HEK293 (cell line): ENCODE results near the gene CTNNBL1.

Experiments
- GLIS2 ChIP-seq: fragments of 450-650 bp; formaldehyde crosslinking; IDR thresholded peaks from 2 replicates; pipeline ENCODE4 v1.5.1; 2016; ENCODE audit warnings: missing biosample characterization, missing genetic modification characterization
- SP2 ChIP-seq: fragments of 450-650 bp; formaldehyde crosslinking; IDR thresholded peaks from 2 replicates; pipeline ENCODE4 v1.5.1; 2016; ENCODE audit warnings: missing biosample characterization, missing genetic modification characterization
- SP3 ChIP-seq: fragments of 450-650 bp; formaldehyde crosslinking; IDR thresholded peaks from 2 replicates; pipeline ENCODE4 v1.5.1; 2016; ENCODE audit warnings: missing biosample characterization, missing genetic modification characterization
- WT1 ChIP-seq: fragments of 450-650 bp; formaldehyde crosslinking; IDR thresholded peaks from 2 replicates; pipeline ENCODE4 v1.5.1; 2016; ENCODE audit warnings: missing biosample characterization, missing genetic modification characterization
- ZBTB17 ChIP-seq: fragments of 450-650 bp; formaldehyde crosslinking; IDR thresholded peaks from 2 replicates; pipeline ENCODE4 v1.5.1; 2016; ENCODE audit warnings: missing biosample characterization, missing genetic modification characterization
- ZFP3 ChIP-seq: fragments of 450-650 bp; formaldehyde crosslinking; IDR thresholded peaks from 2 replicates; pipeline ENCODE4 v1.5.1; 2016; ENCODE audit warnings: low read depth, missing biosample characterization, missing genetic modification characterization
- ZNF112 ChIP-seq: fragments of 450-650 bp; formaldehyde crosslinking; IDR thresholded peaks from 2 replicates; pipeline ENCODE4 v1.5.0; 2017; ENCODE audit warnings: missing biosample characterization, missing genetic modification characterization
- ZNF138 ChIP-seq: fragments of 450-650 bp; formaldehyde crosslinking; IDR thresholded peaks from 2 replicates; pipeline ENCODE4 v1.5.1; 2016; ENCODE audit warnings: missing biosample characterization, missing genetic modification characterization, borderline replicate concordance
- ZNF157 ChIP-seq: fragments of 450-650 bp; formaldehyde crosslinking; IDR thresholded peaks from 2 replicates; pipeline ENCODE4 v1.5.1; 2016; ENCODE audit warnings: missing biosample characterization, missing genetic modification characterization
- ZNF169 ChIP-seq: fragments of 450-650 bp; formaldehyde crosslinking; IDR thresholded peaks from 2 replicates; pipeline ENCODE4 v1.5.1; 2016; ENCODE audit warnings: missing biosample characterization, missing genetic modification characterization
- ZNF221 ChIP-seq: fragments of 450-650 bp; formaldehyde crosslinking; IDR thresholded peaks from 2 replicates; pipeline ENCODE4 v1.5.1; 2017; ENCODE audit warnings: missing biosample characterization, missing genetic modification characterization, borderline replicate concordance
- ZNF223 ChIP-seq: fragments of 450-650 bp; formaldehyde crosslinking; IDR thresholded peaks from 2 replicates; pipeline ENCODE4 v1.5.1; 2016; ENCODE audit warnings: missing biosample characterization, missing genetic modification characterization
- ZNF274 ChIP-seq, 2 experiments: fragments of 200-500 bp in 1 of 2; fragments of 450-650 bp in 1 of 2; sonication (Bioruptor generic) in 1 of 2; formaldehyde crosslinking in 1 of 2; IDR thresholded peaks; 2 replicates each; pipeline versions ENCODE4 v1.5.1 to v1.6.1; 2014 to 2016; ENCODE audit warnings: borderline replicate concordance in 1 of 2, inconsistent platforms in 1 of 2, low read length in 1 of 2, missing biosample characterization in 1 of 2, missing genetic modification characterization in 1 of 2
- ZNF391 ChIP-seq: fragments of 450-650 bp; formaldehyde crosslinking; IDR thresholded peaks from 2 replicates; pipeline ENCODE4 v1.5.1; 2016; ENCODE audit warnings: low read depth, missing biosample characterization, missing genetic modification characterization, borderline replicate concordance
- ZNF426 ChIP-seq: fragments of 450-650 bp; formaldehyde crosslinking; IDR thresholded peaks from 2 replicates; pipeline ENCODE4 v1.5.1; 2017; ENCODE audit warnings: missing biosample characterization, missing genetic modification characterization, mild to moderate bottlenecking, inconsistent platforms, moderate library complexity
- ZNF433 ChIP-seq: fragments of 450-650 bp; formaldehyde crosslinking; IDR thresholded peaks from 2 replicates; pipeline ENCODE4 v1.5.1; 2016; ENCODE audit warnings: missing biosample characterization, missing genetic modification characterization, low read depth
- ZNF558 ChIP-seq: fragments of 450-650 bp; formaldehyde crosslinking; IDR thresholded peaks from 2 replicates; pipeline ENCODE4 v1.5.1; 2016; ENCODE audit warnings: missing biosample characterization, missing genetic modification characterization
- ZNF560 ChIP-seq: fragments of 450-650 bp; formaldehyde crosslinking; IDR thresholded peaks from 2 replicates; pipeline ENCODE4 v1.5.1; 2017; ENCODE audit warnings: missing biosample characterization, missing genetic modification characterization, borderline replicate concordance
- ZNF621 ChIP-seq: fragments of 450-650 bp; formaldehyde crosslinking; IDR thresholded peaks from 2 replicates; pipeline ENCODE4 v1.5.1; 2017; ENCODE audit warnings: missing biosample characterization, missing genetic modification characterization
- ZNF624 ChIP-seq: fragments of 450-650 bp; formaldehyde crosslinking; IDR thresholded peaks from 2 replicates; pipeline ENCODE4 v1.5.1; 2017; ENCODE audit warnings: missing biosample characterization, missing genetic modification characterization
- ZNF707 ChIP-seq: fragments of 450-650 bp; formaldehyde crosslinking; IDR thresholded peaks from 2 replicates; pipeline ENCODE4 v1.5.1; 2016; ENCODE audit warnings: missing biosample characterization, missing genetic modification characterization
- ZNF785 ChIP-seq: fragments of 450-650 bp; formaldehyde crosslinking; IDR thresholded peaks from 2 replicates; pipeline ENCODE4 v1.5.1; 2016; ENCODE audit warnings: missing biosample characterization, missing genetic modification characterization
- ZNF791 ChIP-seq: fragments of 450-650 bp; formaldehyde crosslinking; IDR thresholded peaks from 2 replicates; pipeline ENCODE4 v1.5.1; 2016; ENCODE audit warnings: missing biosample characterization, missing genetic modification characterization
- ZNF830 ChIP-seq: fragments of 450-650 bp; IDR thresholded peaks from 2 replicates; pipeline ENCODE4 v1.5.0; 2018; ENCODE audit warnings: missing biosample characterization, missing genetic modification characterization, low read depth, mild to moderate bottlenecking, moderate library complexity
- ZNF843 ChIP-seq: fragments of 450-650 bp; formaldehyde crosslinking; IDR thresholded peaks from 2 replicates; pipeline ENCODE4 v1.5.1; 2016; ENCODE audit warnings: missing biosample characterization, missing genetic modification characterization
- TF ChIP-seq, protein P1 (sequence below): fragments of 450-650 bp; formaldehyde crosslinking; optimal IDR thresholded peaks from 2 replicates; pipeline ENCODE3; 2016; ENCODE audit warnings: missing biosample characterization, mild to moderate bottlenecking, missing genetic modification characterization
- TF ChIP-seq, protein P2 (sequence below): fragments of 450-650 bp; formaldehyde crosslinking; IDR thresholded peaks from 2 replicates; pipeline ENCODE4 v1.5.1; 2016; ENCODE audit warnings: missing biosample characterization, missing genetic modification characterization
- TF ChIP-seq, protein P3 (sequence below): fragments of 450-650 bp; formaldehyde crosslinking; IDR thresholded peaks from 2 replicates; pipeline ENCODE4 v1.5.1; 2016; ENCODE audit warnings: missing biosample characterization, missing genetic modification characterization
- TF ChIP-seq, protein P4 (sequence below): fragments of 450-650 bp; formaldehyde crosslinking; IDR thresholded peaks from 2 replicates; pipeline ENCODE4 v1.5.1; 2016; ENCODE audit warnings: missing biosample characterization, missing genetic modification characterization, low read depth
- TF ChIP-seq, protein P5 (sequence below): fragments of 450-650 bp; formaldehyde crosslinking; IDR thresholded peaks from 2 replicates; pipeline ENCODE4 v1.5.1; 2016; ENCODE audit warnings: missing biosample characterization, missing genetic modification characterization

CTNNBL1 gene

DNA sequence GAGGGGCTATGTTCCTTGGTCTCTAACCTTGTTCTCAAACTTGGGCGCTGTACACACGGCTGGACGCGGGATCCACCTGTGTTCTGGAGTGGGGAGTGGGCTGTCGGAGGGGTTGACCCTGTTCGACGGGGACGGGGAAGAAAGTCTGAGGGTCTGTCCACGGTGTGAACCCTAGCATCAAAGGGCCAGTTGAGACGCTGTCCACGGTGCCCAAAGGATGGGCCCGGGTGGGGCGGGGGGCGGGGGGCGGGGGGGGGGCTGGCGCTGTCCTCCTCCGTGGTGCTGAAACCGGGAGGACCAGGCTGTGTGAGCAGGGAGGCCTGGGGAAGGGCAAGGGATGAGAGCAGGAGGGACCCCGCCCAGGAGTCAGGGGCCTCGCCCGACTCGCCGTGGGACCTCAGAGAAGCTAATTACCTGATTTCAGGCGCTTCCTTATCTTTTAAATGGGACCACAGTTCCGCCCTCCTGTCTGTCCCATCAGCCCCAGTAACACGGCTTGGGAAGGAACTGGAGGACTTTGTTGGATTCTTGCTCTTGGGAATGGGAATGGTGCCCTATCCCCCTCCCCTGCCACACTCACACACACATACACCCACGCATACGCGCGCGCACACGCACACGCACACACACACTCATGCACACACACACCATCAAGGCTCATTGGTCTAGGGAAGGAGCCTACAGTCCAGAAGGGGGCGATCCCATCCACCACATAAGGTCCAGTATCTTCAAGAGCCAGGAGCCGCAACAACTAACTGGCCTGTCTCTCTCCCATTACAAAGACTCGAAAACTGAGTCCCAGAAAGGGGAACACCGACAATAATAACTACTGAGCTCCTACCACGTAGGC is 208.0 kb downstream of the CTNNBL1 start (continued):
- TF ChIP-seq, protein P1, sequence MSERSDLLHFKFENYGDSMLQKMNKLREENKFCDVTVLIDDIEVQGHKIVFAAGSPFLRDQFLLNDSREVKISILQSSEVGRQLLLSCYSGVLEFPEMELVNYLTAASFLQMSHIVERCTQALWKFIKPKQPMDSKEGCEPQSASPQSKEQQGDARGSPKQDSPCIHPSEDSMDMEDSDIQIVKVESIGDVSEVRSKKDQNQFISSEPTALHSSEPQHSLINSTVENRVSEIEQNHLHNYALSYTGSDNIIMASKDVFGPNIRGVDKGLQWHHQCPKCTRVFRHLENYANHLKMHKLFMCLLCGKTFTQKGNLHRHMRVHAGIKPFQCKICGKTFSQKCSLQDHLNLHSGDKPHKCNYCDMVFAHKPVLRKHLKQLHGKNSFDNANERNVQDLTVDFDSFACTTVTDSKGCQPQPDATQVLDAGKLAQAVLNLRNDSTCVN (tag by site-specific recombination) = peak; percentile 43
- no peak for TF ChIP-seq ZNF560 (tag by site-specific recombination)
- TF ChIP-seq ZNF707 = no peak
- no peak for TF ChIP-seq SP2
- TF ChIP-seq ZNF624 (tag by site-specific recombination) = no peak
- TF ChIP-seq, protein P2, sequence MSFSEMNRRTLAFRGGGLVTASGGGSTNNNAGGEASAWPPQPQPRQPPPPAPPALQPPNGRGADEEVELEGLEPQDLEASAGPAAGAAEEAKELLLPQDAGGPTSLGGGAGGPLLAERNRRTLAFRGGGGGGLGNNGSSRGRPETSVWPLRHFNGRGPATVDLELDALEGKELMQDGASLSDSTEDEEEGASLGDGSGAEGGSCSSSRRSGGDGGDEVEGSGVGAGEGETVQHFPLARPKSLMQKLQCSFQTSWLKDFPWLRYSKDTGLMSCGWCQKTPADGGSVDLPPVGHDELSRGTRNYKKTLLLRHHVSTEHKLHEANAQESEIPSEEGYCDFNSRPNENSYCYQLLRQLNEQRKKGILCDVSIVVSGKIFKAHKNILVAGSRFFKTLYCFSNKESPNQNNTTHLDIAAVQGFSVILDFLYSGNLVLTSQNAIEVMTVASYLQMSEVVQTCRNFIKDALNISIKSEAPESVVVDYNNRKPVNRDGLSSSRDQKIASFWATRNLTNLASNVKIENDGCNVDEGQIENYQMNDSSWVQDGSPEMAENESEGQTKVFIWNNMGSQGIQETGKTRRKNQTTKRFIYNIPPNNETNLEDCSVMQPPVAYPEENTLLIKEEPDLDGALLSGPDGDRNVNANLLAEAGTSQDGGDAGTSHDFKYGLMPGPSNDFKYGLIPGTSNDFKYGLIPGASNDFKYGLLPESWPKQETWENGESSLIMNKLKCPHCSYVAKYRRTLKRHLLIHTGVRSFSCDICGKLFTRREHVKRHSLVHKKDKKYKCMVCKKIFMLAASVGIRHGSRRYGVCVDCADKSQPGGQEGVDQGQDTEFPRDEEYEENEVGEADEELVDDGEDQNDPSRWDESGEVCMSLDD = no peak
- no peak for TF ChIP-seq ZNF112
- no peak; the same call in 1 of the 2 replicates for TF ChIP-seq SP3 (tag by site-specific recombination)
- TF ChIP-seq ZNF426 (tag by site-specific recombination) = no peak
- no peak for TF ChIP-seq ZNF558 (tag by site-specific recombination)
- TF ChIP-seq ZBTB17 (tag by site-specific recombination) = 0 out of 2 replicates have a peak, but pooled peaks have one; percentile 17
- no peak for TF ChIP-seq ZNF791 (tag by site-specific recombination)
- TF ChIP-seq, protein P3, sequence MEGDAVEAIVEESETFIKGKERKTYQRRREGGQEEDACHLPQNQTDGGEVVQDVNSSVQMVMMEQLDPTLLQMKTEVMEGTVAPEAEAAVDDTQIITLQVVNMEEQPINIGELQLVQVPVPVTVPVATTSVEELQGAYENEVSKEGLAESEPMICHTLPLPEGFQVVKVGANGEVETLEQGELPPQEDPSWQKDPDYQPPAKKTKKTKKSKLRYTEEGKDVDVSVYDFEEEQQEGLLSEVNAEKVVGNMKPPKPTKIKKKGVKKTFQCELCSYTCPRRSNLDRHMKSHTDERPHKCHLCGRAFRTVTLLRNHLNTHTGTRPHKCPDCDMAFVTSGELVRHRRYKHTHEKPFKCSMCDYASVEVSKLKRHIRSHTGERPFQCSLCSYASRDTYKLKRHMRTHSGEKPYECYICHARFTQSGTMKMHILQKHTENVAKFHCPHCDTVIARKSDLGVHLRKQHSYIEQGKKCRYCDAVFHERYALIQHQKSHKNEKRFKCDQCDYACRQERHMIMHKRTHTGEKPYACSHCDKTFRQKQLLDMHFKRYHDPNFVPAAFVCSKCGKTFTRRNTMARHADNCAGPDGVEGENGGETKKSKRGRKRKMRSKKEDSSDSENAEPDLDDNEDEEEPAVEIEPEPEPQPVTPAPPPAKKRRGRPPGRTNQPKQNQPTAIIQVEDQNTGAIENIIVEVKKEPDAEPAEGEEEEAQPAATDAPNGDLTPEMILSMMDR (tag by site-specific recombination) = peak; percentile 73
- no peak for TF ChIP-seq GLIS2
- TF ChIP-seq ZNF169 (tag by site-specific recombination) = no peak
- TF ChIP-seq ZNF830 (tag by site-specific recombination) = no peak
- TF ChIP-seq ZNF223 (tag by site-specific recombination) = no peak
- no peak for TF ChIP-seq ZNF138 (tag by site-specific recombination)
- no peak for TF ChIP-seq ZNF843 (tag by site-specific recombination)
- no peak for TF ChIP-seq ZFP3 (tag by site-specific recombination)
- TF ChIP-seq ZNF221 (tag by site-specific recombination) = no peak
- TF ChIP-seq ZNF785 (tag by site-specific recombination) = no peak
- no peak for TF ChIP-seq ZNF391 (tag by site-specific recombination)
- no peak for TF ChIP-seq ZNF274 (IDR thresholded peaks at IDR 0.05; ENCODE audit: low read length)
- TF ChIP-seq ZNF274 (tag by site-specific recombination; IDR thresholded peaks at IDR 0.05; ENCODE audit: borderline replicate concordance) = no peak
- TF ChIP-seq ZNF621 = no peak
- TF ChIP-seq ZNF157 (tag by site-specific recombination) = no peak
- TF ChIP-seq WT1 = no peak
- TF ChIP-seq ZNF433 (tag by site-specific recombination) = no peak
- TF ChIP-seq, protein P4, sequence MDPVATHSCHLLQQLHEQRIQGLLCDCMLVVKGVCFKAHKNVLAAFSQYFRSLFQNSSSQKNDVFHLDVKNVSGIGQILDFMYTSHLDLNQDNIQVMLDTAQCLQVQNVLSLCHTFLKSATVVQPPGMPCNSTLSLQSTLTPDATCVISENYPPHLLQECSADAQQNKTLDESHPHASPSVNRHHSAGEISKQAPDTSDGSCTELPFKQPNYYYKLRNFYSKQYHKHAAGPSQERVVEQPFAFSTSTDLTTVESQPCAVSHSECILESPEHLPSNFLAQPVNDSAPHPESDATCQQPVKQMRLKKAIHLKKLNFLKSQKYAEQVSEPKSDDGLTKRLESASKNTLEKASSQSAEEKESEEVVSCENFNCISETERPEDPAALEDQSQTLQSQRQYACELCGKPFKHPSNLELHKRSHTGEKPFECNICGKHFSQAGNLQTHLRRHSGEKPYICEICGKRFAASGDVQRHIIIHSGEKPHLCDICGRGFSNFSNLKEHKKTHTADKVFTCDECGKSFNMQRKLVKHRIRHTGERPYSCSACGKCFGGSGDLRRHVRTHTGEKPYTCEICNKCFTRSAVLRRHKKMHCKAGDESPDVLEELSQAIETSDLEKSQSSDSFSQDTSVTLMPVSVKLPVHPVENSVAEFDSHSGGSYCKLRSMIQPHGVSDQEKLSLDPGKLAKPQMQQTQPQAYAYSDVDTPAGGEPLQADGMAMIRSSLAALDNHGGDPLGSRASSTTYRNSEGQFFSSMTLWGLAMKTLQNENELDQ (tag by site-specific recombination) = no peak
- TF ChIP-seq, protein P5, sequence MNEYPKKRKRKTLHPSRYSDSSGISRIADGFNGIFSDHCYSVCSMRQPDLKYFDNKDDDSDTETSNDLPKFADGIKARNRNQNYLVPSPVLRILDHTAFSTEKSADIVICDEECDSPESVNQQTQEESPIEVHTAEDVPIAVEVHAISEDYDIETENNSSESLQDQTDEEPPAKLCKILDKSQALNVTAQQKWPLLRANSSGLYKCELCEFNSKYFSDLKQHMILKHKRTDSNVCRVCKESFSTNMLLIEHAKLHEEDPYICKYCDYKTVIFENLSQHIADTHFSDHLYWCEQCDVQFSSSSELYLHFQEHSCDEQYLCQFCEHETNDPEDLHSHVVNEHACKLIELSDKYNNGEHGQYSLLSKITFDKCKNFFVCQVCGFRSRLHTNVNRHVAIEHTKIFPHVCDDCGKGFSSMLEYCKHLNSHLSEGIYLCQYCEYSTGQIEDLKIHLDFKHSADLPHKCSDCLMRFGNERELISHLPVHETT (tag by site-specific recombination) = no peak
